Measurements from ENCODE around the gene PTPRN2. TPM values are rescaled to one million over a fixed set of nuclear protein-coding genes. Genes with fewer than 3 reads are reported as not detected.
A peak's percentile ranks its signal among the peaks of the same experiment; 100 is the strongest.

PTPRN2 gene
- total RNA-seq, 1 experiment from 2014 or later: 2.1 TPM

- intact Hi-C loops (cut with micrococcal nuclease): no loop called here
- Histone ChIP-seq H3K4me1 (ENCODE audit: control insufficient read depth in 1 of 2, insufficient read depth in 2 of 2, low read length in 2 of 2) (no peaks in the 10 kb centered on the region), H3K9me2 (ENCODE audit: insufficient read depth) (no peaks in the 10 kb centered on the region), H2AFZ (ENCODE audit: low read depth, low read length, poor library complexity, severe bottlenecking) (no peak overlapping the region), H4K20me1 (ENCODE audit: insufficient read depth) (no peaks in the 10 kb centered on the region), H3K27ac (ENCODE audit: low read depth, low read length) (no peak overlapping the region), H3K9me3 (ENCODE audit: control insufficient read depth in 1 of 2, insufficient read depth in 1 of 2, low read depth in 1 of 2, low read length in 2 of 2) (no peaks in the 10 kb centered on the region), H3K9ac (ENCODE audit: low read length) (no peak overlapping the region), H3K4me2 (ENCODE audit: low read length) (no peak overlapping the region), H3K79me2 (ENCODE audit: insufficient read depth, low read length) (no peaks in the 10 kb centered on the region), H3K4me3 (replicated peaks in 1 of 2; ENCODE audit: low read depth in 1 of 2, low read length in 2 of 2) (no peak overlapping the region), H3K27me3 (ENCODE audit: insufficient read depth, low read length) (no peaks in the 10 kb centered on the region), H3K36me3 (ENCODE audit: control insufficient read depth in 1 of 2, insufficient read depth in 2 of 2, low read length in 2 of 2) (no peaks in the 10 kb centered on the region)
- CTCF ChIA-PET: no interaction called here
- POLR2A ChIA-PET: no interaction called here
- no TSS peak for BruUV-seq (replicated peaks)
- RAD21 ChIA-PET (ENCODE audit: low non-redundant PET in 1 of 2, low total read pairs in 2 of 2, uncharacterized antibody in 2 of 2, unreplicated experiment in 2 of 2): no interaction called here
- TF ChIP-seq SRF (IDR thresholded peaks at IDR 0.05; ENCODE audit: low read depth) (no peak), ZFX (IDR thresholded peaks at IDR 0.05) (no peak), CEBPB (IDR thresholded peaks at IDR 0.05; ENCODE audit: low read depth) (no peak)
- TF ChIP-seq, protein P1, sequence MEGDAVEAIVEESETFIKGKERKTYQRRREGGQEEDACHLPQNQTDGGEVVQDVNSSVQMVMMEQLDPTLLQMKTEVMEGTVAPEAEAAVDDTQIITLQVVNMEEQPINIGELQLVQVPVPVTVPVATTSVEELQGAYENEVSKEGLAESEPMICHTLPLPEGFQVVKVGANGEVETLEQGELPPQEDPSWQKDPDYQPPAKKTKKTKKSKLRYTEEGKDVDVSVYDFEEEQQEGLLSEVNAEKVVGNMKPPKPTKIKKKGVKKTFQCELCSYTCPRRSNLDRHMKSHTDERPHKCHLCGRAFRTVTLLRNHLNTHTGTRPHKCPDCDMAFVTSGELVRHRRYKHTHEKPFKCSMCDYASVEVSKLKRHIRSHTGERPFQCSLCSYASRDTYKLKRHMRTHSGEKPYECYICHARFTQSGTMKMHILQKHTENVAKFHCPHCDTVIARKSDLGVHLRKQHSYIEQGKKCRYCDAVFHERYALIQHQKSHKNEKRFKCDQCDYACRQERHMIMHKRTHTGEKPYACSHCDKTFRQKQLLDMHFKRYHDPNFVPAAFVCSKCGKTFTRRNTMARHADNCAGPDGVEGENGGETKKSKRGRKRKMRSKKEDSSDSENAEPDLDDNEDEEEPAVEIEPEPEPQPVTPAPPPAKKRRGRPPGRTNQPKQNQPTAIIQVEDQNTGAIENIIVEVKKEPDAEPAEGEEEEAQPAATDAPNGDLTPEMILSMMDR (IDR thresholded peaks at IDR 0.05 in 2 of 3, conservative IDR thresholded peaks at IDR 0.05 in 1 of 3; ENCODE audit: borderline replicate concordance in 1 of 3, insufficient read depth in 1 of 3, low read depth in 2 of 3, low read length in 2 of 3): 0 out of 6 replicates have a peak, but pooled peaks of 1 of the 3 experiments have one; percentile 6
- ATAC-seq: peak; percentile 39; the same call in 1 of the 2 replicates
- DNase-seq (ENCODE audit: low read depth, low spot score): no peak
Measured at GRCh38 chr7:157785486-157786186, 802.0 kb downstream of the PTPRN2 start.

DNA sequence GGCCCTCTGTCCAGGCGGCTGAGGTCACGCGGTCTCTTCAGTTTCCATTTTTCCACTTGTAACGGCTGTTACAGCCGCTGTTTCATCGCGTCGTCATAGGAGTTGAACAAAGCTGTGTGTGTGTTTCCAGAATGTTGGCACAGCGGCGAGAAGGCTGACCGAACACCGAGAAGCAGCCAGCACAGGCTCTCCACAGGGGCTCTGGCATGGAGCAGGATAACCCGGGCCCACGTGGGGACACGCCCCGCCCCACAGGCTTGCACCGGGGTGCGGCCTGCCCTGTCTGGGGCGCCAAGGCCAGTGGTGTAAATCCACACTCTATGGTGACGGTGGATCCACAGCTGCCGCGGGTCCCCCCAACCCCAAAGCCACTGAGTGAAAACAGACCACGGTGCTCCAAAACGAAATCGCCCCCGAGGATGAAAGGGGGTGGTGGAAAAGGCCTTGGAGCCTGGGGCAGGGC lies 802.6 kb downstream of the PTPRN2 start:
- no peak overlapping the region for H3K4me3 ChIP-seq (replicated peaks in 1 of 2; ENCODE audit: low read depth in 1 of 2, low read length in 2 of 2)
- H3K4me2 ChIP-seq (ENCODE audit: low read length): no peak overlapping the region
- no peak overlapping the region for H3K9ac ChIP-seq (ENCODE audit: low read length)
- H3K27me3 ChIP-seq (ENCODE audit: insufficient read depth, low read length): no peaks in the 10 kb centered on the region
- RAD21 ChIA-PET (ENCODE audit: low non-redundant PET in 1 of 2, low total read pairs in 2 of 2, uncharacterized antibody in 2 of 2, unreplicated experiment in 2 of 2): no interaction called here
- no peak overlapping the region for H2AFZ ChIP-seq (ENCODE audit: low read depth, low read length, poor library complexity, severe bottlenecking)
- no peaks in the 10 kb centered on the region for H3K36me3 ChIP-seq (ENCODE audit: control insufficient read depth in 1 of 2, insufficient read depth in 2 of 2, low read length in 2 of 2)
- no peaks in the 10 kb centered on the region for H4K20me1 ChIP-seq (ENCODE audit: insufficient read depth)
- no peaks in the 10 kb centered on the region for H3K4me1 ChIP-seq (ENCODE audit: control insufficient read depth in 1 of 2, insufficient read depth in 2 of 2, low read length in 2 of 2)
- H3K9me3 ChIP-seq (ENCODE audit: control insufficient read depth in 1 of 2, insufficient read depth in 1 of 2, low read depth in 1 of 2, low read length in 2 of 2): no peaks in the 10 kb centered on the region
- DNase-seq (ENCODE audit: low read depth, low spot score) (no peak), ATAC-seq (no peak)
- H3K79me2 ChIP-seq (ENCODE audit: insufficient read depth, low read length): no peaks in the 10 kb centered on the region
- no peaks in the 10 kb centered on the region for H3K9me2 ChIP-seq (ENCODE audit: insufficient read depth)
- no peak for TF ChIP-seq YY1 (IDR thresholded peaks at IDR 0.05; ENCODE audit: extremely low read depth, insufficient replicate concordance, low read depth, low read length)
- no peak for TF ChIP-seq JUND (IDR thresholded peaks at IDR 0.05)
- no peak for TF ChIP-seq SP1 (IDR thresholded peaks at IDR 0.05; ENCODE audit: low read depth)
- no peak for TF ChIP-seq ZFX (IDR thresholded peaks at IDR 0.05)
- no peak for TF ChIP-seq POLR2A (IDR thresholded peaks at IDR 0.05; ENCODE audit: borderline replicate concordance, extremely low read depth, insufficient read depth, insufficient read length)
- TF ChIP-seq CEBPB (IDR thresholded peaks at IDR 0.05; ENCODE audit: low read depth): no peak
- no peak for TF ChIP-seq FOSL1 (IDR thresholded peaks at IDR 0.05; ENCODE audit: low read depth)
- H3K27ac ChIP-seq (ENCODE audit: low read depth, low read length): no peak overlapping the region
- no TSS peak for BruUV-seq (replicated peaks)
- CTCF ChIA-PET: no interaction called here
- POLR2A ChIA-PET: no interaction called here
- intact Hi-C loops (cut with micrococcal nuclease): no loop called here
